ENCODE measurements around the gene ZNF282. TPM values are rescaled to one million over a fixed set of nuclear protein-coding genes. Genes with fewer than 3 reads are reported as not detected.

Gene ZNF282
- total and polyA plus RNA-seq, 7 donors = 7.6 to 22.5 (median 15.3) TPM

GRCh38 chr7:149184274-149184673, 11.1 kb upstream of the ZNF282 start:
- 92 to 93% (median 92%) methylated on average over 6 of the region's 6 CpGs for WGBS, 3 donors
- Histone ChIP-seq H3K4me3 (no peak overlapping the region), H3K27ac (no peak overlapping the region), H3K27me3 (ENCODE audit: insufficient read depth in 3 of 3, low read length in 2 of 3) (no peaks in the 10 kb centered on the region), H3K9me3 (no peaks in the 10 kb centered on the region), H3K4me1 (no peaks in the 10 kb centered on the region), H3K36me3 (ENCODE audit: insufficient read depth in 1 of 2, low read depth in 1 of 2) (peaks cover 11 to 37% of the 10 kb centered on the region in 2 donors)
- no peak for DNase-seq
- intact Hi-C loops (cut with DNase I) = no loop called here
- TF ChIP-seq CTCF (IDR thresholded peaks at IDR 0.05) = no peak
- ATAC-seq = no peak

- DNase-seq = no peak
- no peaks in the 10 kb centered on the region for H3K4me1 ChIP-seq
- no peaks in the 10 kb centered on the region for H3K9me3 ChIP-seq
- intact Hi-C loops (cut with DNase I) = no loop called here
- 55 to 67% (median 61%) methylated on average over 2 of the region's 2 CpGs for WGBS, 3 donors
- no peak overlapping the region for H3K4me3 ChIP-seq
- H3K27ac ChIP-seq = no peak overlapping the region
- TF ChIP-seq CTCF (IDR thresholded peaks at IDR 0.05) = no peak
- H3K36me3 ChIP-seq (ENCODE audit: insufficient read depth in 1 of 2, low read depth in 1 of 2) = no peaks in the 10 kb centered on the region
- ATAC-seq = no peak
- no peaks in the 10 kb centered on the region for H3K27me3 ChIP-seq (ENCODE audit: insufficient read depth in 3 of 3, low read length in 2 of 3)
Measured at GRCh38 chr7:149188213-149188612, 7.1 kb upstream of the ZNF282 start.

GRCh38 chr7:149188637-149189259, 6.6 kb upstream of the ZNF282 start:
- no peak for TF ChIP-seq CTCF (IDR thresholded peaks at IDR 0.05)
- DNase-seq (no peak), ATAC-seq (no peak)
- no peaks in the 10 kb centered on the region for H3K36me3 ChIP-seq (ENCODE audit: insufficient read depth in 1 of 2, low read depth in 1 of 2)
- intact Hi-C loops (cut with DNase I) = no loop called here
- WGBS, 3 donors = 56 to 64% (median 59%) methylated on average over 12 of the region's 12 CpGs
- H3K9me3 ChIP-seq = no peaks in the 10 kb centered on the region
- no peak overlapping the region for H3K4me3 ChIP-seq
- H3K27me3 ChIP-seq (ENCODE audit: insufficient read depth in 3 of 3, low read length in 2 of 3) = no peaks in the 10 kb centered on the region
- no peak overlapping the region for H3K27ac ChIP-seq
- no peaks in the 10 kb centered on the region for H3K4me1 ChIP-seq

- DNase-seq = no peak
- ATAC-seq = no peak
- no peak for TF ChIP-seq CTCF (IDR thresholded peaks at IDR 0.05)
- intact Hi-C loops (cut with DNase I) = no loop called here
- Histone ChIP-seq H3K4me3 (no peak overlapping the region), H3K36me3 (ENCODE audit: insufficient read depth in 1 of 2, low read depth in 1 of 2) (no peaks in the 10 kb centered on the region), H3K9me3 (no peaks in the 10 kb centered on the region), H3K27me3 (ENCODE audit: insufficient read depth in 3 of 3, low read length in 2 of 3) (no peaks in the 10 kb centered on the region), H3K4me1 (peaks cover 5% of the 10 kb centered on the region), H3K27ac (no peak overlapping the region)
- 51 to 60% (median 54%) methylated on average over 5 of the region's 5 CpGs for WGBS, 3 donors
Measured at GRCh38 chr7:149191851-149192250, 3.5 kb upstream of the ZNF282 start.

- peaks cover 0 to 18% of the 10 kb centered on the region in 2 donors for H3K36me3 ChIP-seq (ENCODE audit: insufficient read depth in 1 of 2, low read depth in 1 of 2)
- H3K4me3 ChIP-seq = peak overlapping the region; percentile 95
- no peaks in the 10 kb centered on the region for H3K9me3 ChIP-seq
- no peaks in the 10 kb centered on the region for H3K27me3 ChIP-seq (ENCODE audit: insufficient read depth in 3 of 3, low read length in 2 of 3)
- H3K27ac ChIP-seq = no peak overlapping the region
- H3K4me1 ChIP-seq = peaks cover 10% of the 10 kb centered on the region
- DNase-seq (no peak), ATAC-seq (no peak)
- WGBS, 3 donors = 72 to 93% (median 82%) methylated on average over 4 of the region's 4 CpGs
- intact Hi-C loops (cut with DNase I) = loop anchor here (5.0 kb wide), 1 partner anchor 43 kb away; the partner anchor contains the start of gene ZNF212 (in 2 of the 2)
- no peak for TF ChIP-seq CTCF (IDR thresholded peaks at IDR 0.05)
Measured at GRCh38 chr7:149194799-149195179, 557 bp upstream of the ZNF282 start.
